GM23338 (cell line): ENCODE data around the gene FGFR2. TPM values are rescaled to one million over a fixed set of nuclear protein-coding genes. Genes with fewer than 3 reads are reported as not detected.

Source experiments
- ATAC-seq: fragments of 200-7000 bp; cut with Tn5 transposase; 3 replicates; pipeline ENCODE4 v1.9.1; 2020
- DNase-seq: peaks from one replicate; pipeline ENCODE4 v3.0.0-alpha.2; 2015; ENCODE audit warnings: low spot score
- H2AFZ ChIP-seq: fragments of 200-600 bp; sonication (generic); 2 replicates; pipeline ENCODE4 v1.8.0; 2016; ENCODE audit warnings: antibody characterized with exemption, mild to moderate bottlenecking, moderate library complexity
- H3F3A ChIP-seq: fragments of 200-600 bp; sonication (generic); replicated peaks from 2 replicates; pipeline ENCODE4 v1.8.0; 2017; ENCODE audit warnings: antibody characterized with exemption, mixed run types, low read depth
- H3K27ac ChIP-seq: fragments of 200-600 bp; sonication (generic); 2 replicates; pipeline ENCODE4 v1.6.1; 2016; ENCODE audit warnings: low read depth
- H3K27me3 ChIP-seq: fragments of 200-600 bp; sonication (generic); 2 replicates; pipeline ENCODE4 v1.8.0; 2016; ENCODE audit warnings: mild to moderate bottlenecking, mixed run types, moderate library complexity; ENCODE audit not compliant: insufficient read depth
- H3K36me3 ChIP-seq: fragments of 200-600 bp; sonication (generic); 2 replicates; pipeline ENCODE4 v1.8.0; 2016; ENCODE audit warnings: mild to moderate bottlenecking; ENCODE audit not compliant: insufficient read depth
- H3K4me1 ChIP-seq: fragments of 200-600 bp; sonication (generic); 2 replicates; pipeline ENCODE4 v1.8.0; 2016; ENCODE audit warnings: mild to moderate bottlenecking, moderate library complexity; ENCODE audit not compliant: insufficient read depth
- H3K4me2 ChIP-seq: fragments of 200-600 bp; sonication (generic); 2 replicates; pipeline ENCODE4 v1.7.1; 2017; ENCODE audit warnings: mixed run types
- H3K4me3 ChIP-seq: fragments of 200-600 bp; sonication (generic); 2 replicates; pipeline ENCODE4 v1.6.1; 2016; ENCODE audit warnings: mixed run types
- H3K79me2 ChIP-seq: fragments of 200-600 bp; sonication (generic); replicated peaks from 2 replicates; pipeline ENCODE4 v1.8.0; 2017; ENCODE audit warnings: mild to moderate bottlenecking; ENCODE audit not compliant: insufficient read depth
- H3K9me2 ChIP-seq: fragments of 200-600 bp; sonication (generic); 2 replicates; pipeline ENCODE4 v1.8.0; 2017; ENCODE audit not compliant: insufficient read depth
- H4K20me1 ChIP-seq: fragments of 200-600 bp; sonication (generic); replicated peaks from 2 replicates; pipeline ENCODE4 v1.8.0; 2017; ENCODE audit warnings: mild to moderate bottlenecking; ENCODE audit not compliant: insufficient read depth
- H3K27ac Mint-ChIP-seq: 2 replicates; pipeline ENCODE4 v1.8.0; 2020; ENCODE audit warnings: inconsistent platforms, mild to moderate bottlenecking, moderate library complexity, mixed read lengths
- H3K27me3 Mint-ChIP-seq: 3 replicates; pipeline ENCODE4 v1.8.0; 2022; ENCODE audit warnings: low read depth, mild to moderate bottlenecking, moderate library complexity, mixed read lengths, inconsistent platforms; ENCODE audit not compliant: insufficient read depth, poor library complexity
- H3K36me3 Mint-ChIP-seq: 3 replicates; pipeline ENCODE4 v1.8.0; 2021; ENCODE audit warnings: low read depth, mild to moderate bottlenecking, inconsistent platforms, moderate library complexity, mixed read lengths
- H3K4me1 Mint-ChIP-seq: 3 replicates; pipeline ENCODE4 v1.8.0; 2020; ENCODE audit warnings: mild to moderate bottlenecking, inconsistent platforms, mixed read lengths
- H3K4me3 Mint-ChIP-seq: 3 replicates; pipeline ENCODE4 v1.8.0; 2021; ENCODE audit warnings: moderate library complexity, mild to moderate bottlenecking, inconsistent platforms, mixed read lengths
- H3K9me3 Mint-ChIP-seq: 3 replicates; pipeline ENCODE4 v1.8.0; 2020; ENCODE audit warnings: moderate library complexity, mild to moderate bottlenecking, inconsistent platforms, mixed read lengths
- CREB1 ChIP-seq: fragments of 250-450 bp; sonication (Bioruptor Pico); IDR thresholded peaks from 2 replicates; pipeline ENCODE4 v1.5.0; 2020; ENCODE audit warnings: low read depth, mild to moderate bottlenecking, moderate library complexity
- CTCF ChIP-seq, 2 experiments: fragments of 200-600 bp in 1 of 2; sonication (generic) in 1 of 2; conservative IDR thresholded peaks; 2 replicates each; pipeline versions ENCODE4 v1.5.1 to v1.6.1; 2016 to 2017; ENCODE audit warnings: antibody characterized with exemption in 2 of 2, low read depth in 2 of 2, mild to moderate bottlenecking in 2 of 2, moderate library complexity in 1 of 2
- EZH2 ChIP-seq: fragments of 200-600 bp; sonication (generic); IDR thresholded peaks from one replicate; pipeline ENCODE4 v1.8.0; 2017; ENCODE audit warnings: antibody characterized with exemption, mild to moderate bottlenecking, low read depth; ENCODE audit not compliant: unreplicated experiment
- EZH2phosphoT487 ChIP-seq: fragments of 200-600 bp; sonication (generic); IDR thresholded peaks from one replicate; pipeline ENCODE4 v1.8.1; 2018; ENCODE audit warnings: antibody characterized with exemption; ENCODE audit not compliant: unreplicated experiment
- JUNB ChIP-seq: IDR thresholded peaks from one replicate; pipeline ENCODE4 v1.6.1; 2016; ENCODE audit warnings: antibody characterized with exemption; ENCODE audit not compliant: unreplicated experiment
- NANOG ChIP-seq: IDR thresholded peaks from 2 replicates; pipeline ENCODE4 v1.6.1; 2016; ENCODE audit warnings: antibody characterized with exemption, borderline replicate concordance
- POLR2AphosphoS5 ChIP-seq: IDR thresholded peaks from 2 replicates; pipeline ENCODE4 v1.6.1; 2016; ENCODE audit warnings: antibody characterized with exemption, low read depth
- REST ChIP-seq: IDR thresholded peaks from one replicate; pipeline ENCODE4 v1.6.1; 2018; ENCODE audit warnings: antibody characterized with exemption; ENCODE audit not compliant: unreplicated experiment
- STAT1 ChIP-seq: IDR thresholded peaks from one replicate; pipeline ENCODE4 v1.6.1; 2016; ENCODE audit warnings: antibody characterized with exemption; ENCODE audit not compliant: unreplicated experiment
- ZNF114 ChIP-seq: fragments of 250-450 bp; sonication (Bioruptor Pico); IDR thresholded peaks from 2 replicates; pipeline ENCODE4 v1.5.0; 2020; ENCODE audit warnings: mild to moderate bottlenecking, moderate library complexity
- ZNF331 ChIP-seq: fragments of 250-450 bp; sonication (Bioruptor Pico); IDR thresholded peaks from 2 replicates; pipeline ENCODE4 v1.5.0; 2020; ENCODE audit warnings: low read depth, mild to moderate bottlenecking, moderate library complexity
- ZNF462 ChIP-seq: fragments of 250-450 bp; sonication (Bioruptor Pico); IDR thresholded peaks from 2 replicates; pipeline ENCODE4 v1.5.0; 2020; ENCODE audit warnings: mild to moderate bottlenecking, moderate library complexity
- polyA plus RNA-seq: library from polyadenylated mRNA; unstranded; fragments of >200 nt; fragmentation: Nextera tagmentation; extraction: Ambion mirVana; gene quantifications from 2 replicates; pipeline ENCODE4 v1.2.1, GENCODE V29; 2016
- total RNA-seq: library from RNA; depleted of rRNA; stranded (reverse); fragments of >200 nt; shearing (Covaris generic); gene quantifications from 2 replicates; pipeline ENCODE4 v1.2.3, GENCODE V29; 2014

Gene FGFR2
- total and polyA plus RNA-seq, 2 experiments from 2014 or later, result 31.1 to 106 TPM

- Histone ChIP-seq H3F3A (no peaks in the 10 kb centered on the region), H3K27me3 (no peaks in the 10 kb centered on the region), H3K4me2 (peak overlapping the region; percentile 48; the same call in 1 of the 2 replicates), H3K27ac (peak overlapping the region; percentile 88), H3K4me3 (0 out of 2 replicates have a peak overlapping the region, but pooled peaks have one; percentile 26), H3K4me1 (peaks cover 82% of the 10 kb centered on the region), H3K36me3 (no peaks in the 10 kb centered on the region), H2AFZ (no peak overlapping the region), H4K20me1 (peaks cover 78% of the 10 kb centered on the region), H3K9me2 (no peaks in the 10 kb centered on the region), H3K79me2 (peaks cover 99% of the 10 kb centered on the region)
- TF ChIP-seq CREB1 (no peak), EZH2phosphoT487 (no peak), NANOG (no peak), REST (no peak), POLR2AphosphoS5 (no peak), JUNB (no peak), STAT1 (no peak), ZNF114 (CRISPR knock-in tag) (no peak), ZNF331 (CRISPR knock-in tag) (no peak), ZNF462 (CRISPR knock-in tag) (no peak), EZH2 (no peak), CTCF (conservative IDR thresholded peaks at IDR 0.05; ENCODE audit: low read depth in 2 of 2) (no peak)
- Mint-ChIP-seq H3K36me3 (peaks cover 21% of the 10 kb centered on the region), H3K4me3 (no peak overlapping the region), H3K4me1 (peaks cover 75% of the 10 kb centered on the region), H3K27ac (0 out of 2 replicates have a peak overlapping the region, but pooled peaks have one; percentile 2), H3K9me3 (no peaks in the 10 kb centered on the region), H3K27me3 (peaks cover 5% of the 10 kb centered on the region)
- DNase-seq (no peak), ATAC-seq (no peak)
These were observed 25.2 kb downstream of the FGFR2 start for GRCh38 chr10:121572859-121573537.
